Mesenchymal stem cell (in vitro differentiated cells and primary cell): ENCODE measurements around the gene AMN.

Source experiments
- DNase-seq: peaks from one replicate; pipeline ENCODE4 v3.0.0-alpha.2; 2013
- H2AFZ ChIP-seq: one replicate; pipeline ENCODE4 v1.6.1; 2013; ENCODE audit warnings: low read depth, mild to moderate bottlenecking, control low read depth, inconsistent platforms, low read length, moderate library complexity
- H2AK5ac ChIP-seq: 2 replicates; pipeline ENCODE4 v1.6.1; 2013; ENCODE audit warnings: low read length, moderate library complexity, mild to moderate bottlenecking, inconsistent platforms; ENCODE audit not compliant: severe bottlenecking
- H2BK120ac ChIP-seq: one replicate; pipeline ENCODE4 v1.6.1; 2013; ENCODE audit warnings: low read depth, mild to moderate bottlenecking, inconsistent platforms, low read length, moderate library complexity
- H2BK12ac ChIP-seq, 2 experiments: one replicate each; pipeline ENCODE4 v1.6.1; 2013; ENCODE audit warnings: inconsistent platforms in 2 of 2, low read length in 2 of 2, mild to moderate bottlenecking in 2 of 2, moderate library complexity in 2 of 2, control low read depth in 1 of 2
- H2BK15ac ChIP-seq: one replicate; pipeline ENCODE4 v1.6.1; 2013; ENCODE audit warnings: mild to moderate bottlenecking, low read depth, inconsistent platforms; ENCODE audit not compliant: poor library complexity, severe bottlenecking
- H2BK5ac ChIP-seq: 2 replicates; pipeline ENCODE4 v1.6.1; 2013; ENCODE audit warnings: low read depth, mild to moderate bottlenecking, low read length, control low read depth, inconsistent platforms; ENCODE audit not compliant: poor library complexity, severe bottlenecking
- H3K14ac ChIP-seq, 2 experiments: one replicate each; pipeline ENCODE4 v1.6.1; 2013; ENCODE audit warnings: inconsistent platforms in 2 of 2, low read length in 2 of 2, control low read depth in 1 of 2, mild to moderate bottlenecking in 1 of 2, moderate library complexity in 1 of 2
- H3K18ac ChIP-seq, 2 experiments: one replicate each; pipeline ENCODE4 v1.6.1; 2013; ENCODE audit warnings: inconsistent platforms in 2 of 2, low read length in 2 of 2, control low read depth in 1 of 2, low read depth in 1 of 2, mild to moderate bottlenecking in 1 of 2
- H3K23ac ChIP-seq, 2 experiments: one replicate each; pipeline ENCODE4 v1.6.1; 2013; ENCODE audit warnings: inconsistent platforms in 2 of 2, low read length in 2 of 2, mild to moderate bottlenecking in 2 of 2, moderate library complexity in 2 of 2, control low read depth in 1 of 2
- H3K27ac ChIP-seq: 2 replicates; pipeline ENCODE4 v1.5.1; 2013; ENCODE audit warnings: mild to moderate bottlenecking, moderate library complexity, low read length, control low read depth, inconsistent platforms; ENCODE audit not compliant: poor library complexity, severe bottlenecking
- H3K27me3 ChIP-seq, 2 experiments: 2 replicates each; pipeline versions ENCODE4 v1.6.1 to v1.7.0; 2013; ENCODE audit warnings: low read length in 2 of 2, mild to moderate bottlenecking in 2 of 2, moderate library complexity in 2 of 2, control low read depth in 1 of 2, inconsistent platforms in 1 of 2; ENCODE audit not compliant: control insufficient read depth in 1 of 2, insufficient read depth in 1 of 2
- H3K36me3 ChIP-seq, 2 experiments: 2 replicates each; pipeline versions ENCODE4 v1.6.1 to v1.7.0; 2013; ENCODE audit warnings: low read length in 2 of 2, control low read depth in 1 of 2, inconsistent platforms in 1 of 2, low read depth in 1 of 2, mild to moderate bottlenecking in 1 of 2; ENCODE audit not compliant: insufficient read depth in 2 of 2, control insufficient read depth in 1 of 2
- H3K4ac ChIP-seq, 2 experiments: one replicate each; pipeline ENCODE4 v1.6.1; 2013; ENCODE audit warnings: inconsistent platforms in 2 of 2, low read length in 2 of 2, mild to moderate bottlenecking in 2 of 2, moderate library complexity in 2 of 2, control low read depth in 1 of 2, low read depth in 1 of 2
- H3K4me1 ChIP-seq: 2 replicates; pipeline ENCODE4 v1.6.1; 2013; ENCODE audit warnings: low read depth, low read length, control low read depth; ENCODE audit not compliant: control insufficient read depth, insufficient read depth
- H3K4me2 ChIP-seq: 2 replicates; pipeline ENCODE4 v1.6.1; 2013; ENCODE audit warnings: low read length, mild to moderate bottlenecking, inconsistent platforms; ENCODE audit not compliant: poor library complexity, severe bottlenecking
- H3K4me3 ChIP-seq, 2 experiments: 2 replicates each; pipeline versions ENCODE4 v1.5.1 to v1.7.0; 2013; ENCODE audit warnings: low read length in 2 of 2, mild to moderate bottlenecking in 2 of 2, control low read depth in 1 of 2, low read depth in 1 of 2; ENCODE audit not compliant: insufficient read depth in 1 of 2
- H3K79me1 ChIP-seq: replicated peaks from 2 replicates; pipeline ENCODE4 v1.6.1; 2013; ENCODE audit warnings: mild to moderate bottlenecking, control low read depth, low read length, inconsistent platforms; ENCODE audit not compliant: poor library complexity, severe bottlenecking
- H3K9ac ChIP-seq: 2 replicates; pipeline ENCODE4 v1.7.0; 2013; ENCODE audit warnings: mild to moderate bottlenecking, low read length, moderate library complexity
- H3K9me3 ChIP-seq: 2 replicates; pipeline ENCODE4 v1.7.0; 2013; ENCODE audit warnings: mild to moderate bottlenecking, low read length; ENCODE audit not compliant: control insufficient read depth
- H4K8ac ChIP-seq: one replicate; pipeline ENCODE4 v1.6.1; 2013; ENCODE audit warnings: inconsistent platforms, mild to moderate bottlenecking, low read length, moderate library complexity
- H4K91ac ChIP-seq: one replicate; pipeline ENCODE4 v1.6.1; 2013; ENCODE audit warnings: mild to moderate bottlenecking, low read length, inconsistent platforms
- WGBS: methylation state at CpG from one replicate; pipeline ENCODE4 v1.1.7; 2013; ENCODE audit warnings: mixed read lengths; 5-methylcytosine and 5-hydroxymethylcytosine counted together

The AMN gene

DNA sequence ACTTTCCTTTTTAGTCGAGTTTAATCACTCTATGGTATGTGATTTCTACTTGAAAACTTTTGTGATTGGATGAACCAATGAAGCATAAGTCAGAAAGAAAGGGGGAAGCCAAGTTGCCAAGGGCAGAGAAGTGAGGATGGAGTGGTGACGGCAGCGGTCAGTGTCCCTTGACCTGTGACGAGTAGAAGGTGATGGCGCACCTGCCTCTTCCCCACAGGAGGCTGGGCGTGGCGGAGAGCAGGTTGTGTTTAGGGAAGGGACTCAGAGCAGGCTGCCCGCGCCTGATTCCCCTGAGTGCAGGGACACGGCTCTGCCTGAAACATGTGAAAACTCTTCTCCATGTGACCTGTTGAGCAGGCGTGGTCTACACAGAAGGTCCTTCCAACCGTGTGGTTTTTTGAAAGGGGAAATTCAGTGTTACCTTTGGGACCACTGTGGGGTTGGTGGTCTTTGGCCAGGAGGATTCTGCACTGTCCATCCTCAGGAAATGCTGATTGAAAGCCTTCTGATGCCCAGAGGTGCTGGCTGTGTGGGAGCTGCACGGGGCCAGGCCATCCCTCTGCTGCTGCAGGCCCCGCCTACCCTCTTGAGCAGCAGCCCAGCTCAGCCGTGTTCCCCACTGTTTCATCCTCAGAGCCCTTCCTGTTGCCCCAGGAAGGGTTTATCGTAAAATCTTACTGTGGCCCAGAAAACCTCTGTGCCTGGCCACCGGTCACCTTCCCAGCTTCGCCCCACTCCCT is 23.5 kb upstream of the AMN start:
- no peak overlapping the region for H3K9ac ChIP-seq
- no peak overlapping the region for H3K4ac ChIP-seq
- no peaks in the 10 kb centered on the region for H3K27me3 ChIP-seq
- H3K79me1 ChIP-seq, result peaks cover 3% of the 10 kb centered on the region
- no peak overlapping the region for H2BK15ac ChIP-seq
- H3K18ac ChIP-seq, result no peak overlapping the region
- no peaks in the 10 kb centered on the region for H3K4me1 ChIP-seq
- WGBS, result 95% methylated on average over 18 of the region's 18 CpGs
- no peak overlapping the region for H3K27ac ChIP-seq
- no peak overlapping the region for H3K4me3 ChIP-seq
- H2BK12ac ChIP-seq, result no peak overlapping the region
- no peaks in the 10 kb centered on the region for H3K9me3 ChIP-seq
- no peak overlapping the region for H3K14ac ChIP-seq
- no peak overlapping the region for H4K91ac ChIP-seq
- no peak overlapping the region for H2AK5ac ChIP-seq
- peaks cover 53 to 59% of the 10 kb centered on the region in 2 experiments for H3K36me3 ChIP-seq
- no peak overlapping the region for H4K8ac ChIP-seq
- no peak overlapping the region for H2BK120ac ChIP-seq
- peak overlapping the region in 1 of 2 experiments; percentile 50 for H3K23ac ChIP-seq
- H2BK5ac ChIP-seq, result no peak overlapping the region
- no peak overlapping the region for H3K4me2 ChIP-seq
- no peak overlapping the region for H2AFZ ChIP-seq
- DNase-seq, result no peak

DNA sequence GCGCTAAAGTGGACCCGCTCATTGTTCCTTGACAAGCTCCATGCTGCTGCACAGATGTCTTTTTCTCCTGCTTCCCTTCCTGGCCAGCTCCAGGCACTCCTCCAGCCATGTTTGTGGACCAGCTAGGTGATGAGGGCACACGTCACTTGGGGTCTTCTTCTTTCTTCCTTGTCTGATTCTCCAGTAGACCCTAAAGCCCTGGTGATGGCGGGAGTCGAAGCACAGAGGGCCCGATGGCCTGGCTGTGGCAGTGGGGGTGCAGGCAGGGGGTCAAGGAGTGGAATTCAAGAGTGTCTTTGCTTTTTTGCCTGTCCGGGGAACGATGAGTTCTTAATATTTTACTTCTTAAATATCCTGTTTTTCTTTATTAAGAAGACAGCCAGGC is 23.0 kb upstream of the AMN start:
- H3K4me1 ChIP-seq, result no peaks in the 10 kb centered on the region
- H3K18ac ChIP-seq, result no peak overlapping the region
- H3K9ac ChIP-seq, result no peak overlapping the region
- WGBS, result 98% methylated on average over 3 of the region's 8 CpGs
- H4K91ac ChIP-seq, result no peak overlapping the region
- H3K79me1 ChIP-seq, result peaks cover 3% of the 10 kb centered on the region
- no peak overlapping the region for H3K14ac ChIP-seq
- H3K4me2 ChIP-seq, result no peak overlapping the region
- peaks cover 58 to 62% of the 10 kb centered on the region in 2 experiments for H3K36me3 ChIP-seq
- H3K27ac ChIP-seq, result no peak overlapping the region
- H2BK120ac ChIP-seq, result no peak overlapping the region
- DNase-seq, result no peak
- peak overlapping the region in 1 of 2 experiments; percentile 50 for H3K23ac ChIP-seq
- no peak overlapping the region for H3K4ac ChIP-seq
- H3K4me3 ChIP-seq, result no peak overlapping the region
- H2AFZ ChIP-seq, result no peak overlapping the region
- no peak overlapping the region for H4K8ac ChIP-seq
- H3K9me3 ChIP-seq, result no peaks in the 10 kb centered on the region
- H2BK12ac ChIP-seq, result no peak overlapping the region
- H2BK5ac ChIP-seq, result no peak overlapping the region
- H3K27me3 ChIP-seq, result no peaks in the 10 kb centered on the region
- H2AK5ac ChIP-seq, result no peak overlapping the region
- no peak overlapping the region for H2BK15ac ChIP-seq

DNA sequence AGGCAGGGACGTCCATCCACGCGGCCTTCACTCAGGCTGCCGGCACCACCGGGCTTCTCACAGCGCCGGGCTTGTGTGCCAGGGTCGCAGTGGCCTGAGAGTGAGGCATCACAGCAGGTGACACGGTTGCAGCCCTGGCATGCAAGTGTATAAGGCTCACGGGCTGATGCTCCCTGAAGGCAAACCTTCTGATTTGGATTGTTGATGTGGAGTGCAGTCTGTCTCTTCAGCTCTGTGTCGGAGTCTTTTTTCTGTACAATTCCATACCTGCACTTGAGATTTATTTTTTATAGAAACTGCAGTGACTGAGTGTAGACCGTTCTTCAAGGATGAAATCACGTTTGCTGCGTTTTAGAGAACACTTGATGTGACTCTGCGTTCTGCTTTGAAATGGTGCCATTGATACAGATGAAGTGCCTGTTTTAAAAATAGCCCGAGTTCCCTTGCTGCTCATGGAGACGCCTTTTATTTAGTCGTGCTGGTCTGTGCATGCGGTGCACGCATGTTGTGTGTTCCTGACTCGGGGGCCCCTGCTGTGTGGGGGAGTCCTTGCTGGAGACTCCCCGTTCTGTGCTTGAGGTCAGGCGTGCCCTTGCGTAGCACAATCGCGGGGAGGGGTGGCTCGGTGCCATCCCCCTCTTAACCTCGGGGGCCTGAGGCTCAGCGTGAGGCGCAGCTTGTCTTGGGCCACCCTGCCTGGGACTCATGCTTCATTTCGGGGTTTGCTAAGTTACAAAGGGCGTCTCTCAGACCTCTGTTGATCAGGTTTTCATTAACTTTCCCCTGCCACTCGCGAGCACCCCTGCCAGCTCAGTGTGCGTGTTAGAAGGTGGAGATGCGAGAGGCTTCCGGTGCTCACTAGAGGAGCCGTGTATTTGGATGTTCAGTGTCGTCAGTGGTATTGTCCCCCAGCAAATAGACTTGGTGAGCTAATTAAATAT is 21.6 kb upstream of the AMN start:
- no peak overlapping the region for H3K9ac ChIP-seq
- H3K23ac ChIP-seq, result no peak overlapping the region
- no peak overlapping the region for H3K4ac ChIP-seq
- peaks cover 58 to 60% of the 10 kb centered on the region in 2 experiments for H3K36me3 ChIP-seq
- H2AFZ ChIP-seq, result no peak overlapping the region
- H3K4me3 ChIP-seq, result no peak overlapping the region
- 94% methylated on average over 39 of the region's 39 CpGs for WGBS
- H2BK5ac ChIP-seq, result no peak overlapping the region
- H2BK12ac ChIP-seq, result no peak overlapping the region
- no peaks in the 10 kb centered on the region for H3K4me1 ChIP-seq
- H3K4me2 ChIP-seq, result no peak overlapping the region
- no peak overlapping the region for H2BK120ac ChIP-seq
- H3K18ac ChIP-seq, result no peak overlapping the region
- H4K8ac ChIP-seq, result no peak overlapping the region
- no peak overlapping the region for H4K91ac ChIP-seq
- H3K14ac ChIP-seq, result no peak overlapping the region
- no peak overlapping the region for H3K27ac ChIP-seq
- peaks cover 3% of the 10 kb centered on the region for H3K79me1 ChIP-seq
- no peak for DNase-seq
- H2AK5ac ChIP-seq, result no peak overlapping the region
- H3K9me3 ChIP-seq, result no peaks in the 10 kb centered on the region
- H2BK15ac ChIP-seq, result no peak overlapping the region
- H3K27me3 ChIP-seq, result no peaks in the 10 kb centered on the region

DNA sequence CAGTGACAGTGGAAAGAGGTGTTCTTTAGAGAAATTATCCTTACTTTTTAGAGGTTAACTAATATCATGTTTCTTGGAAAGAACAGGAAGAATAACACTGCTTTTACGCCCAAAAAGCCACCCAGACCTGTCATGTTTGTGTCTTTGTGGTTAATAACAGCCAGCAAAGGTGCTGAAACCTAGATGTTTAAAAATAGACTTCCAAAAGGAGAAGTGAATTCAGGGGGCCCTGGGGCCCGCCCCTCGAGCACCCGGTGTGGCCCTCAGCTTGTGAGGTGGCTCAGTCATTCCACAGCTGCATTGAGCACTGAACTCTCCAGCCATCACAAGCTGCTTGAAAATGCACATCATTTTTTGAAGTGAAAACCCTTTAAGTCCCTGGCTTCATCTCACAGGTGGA is 20.8 kb upstream of the AMN start:
- Histone ChIP-seq H3K4me3 (no peak overlapping the region), H3K27me3 (no peaks in the 10 kb centered on the region), H2BK15ac (no peak overlapping the region), H3K14ac (no peak overlapping the region), H2BK120ac (no peak overlapping the region), H2BK5ac (no peak overlapping the region), H2AFZ (no peak overlapping the region), H3K4me1 (no peaks in the 10 kb centered on the region), H3K27ac (no peak overlapping the region), H3K9ac (no peak overlapping the region), H4K8ac (no peak overlapping the region), H3K23ac (no peak overlapping the region), H3K18ac (no peak overlapping the region), H3K4ac (no peak overlapping the region), H3K79me1 (peaks cover 3% of the 10 kb centered on the region), H3K9me3 (no peaks in the 10 kb centered on the region), H3K36me3 (peaks cover 62 to 64% of the 10 kb centered on the region in 2 experiments), H2BK12ac (no peak overlapping the region), H3K4me2 (no peak overlapping the region), H4K91ac (no peak overlapping the region), H2AK5ac (no peak overlapping the region)
- 99% methylated on average over 4 of the region's 4 CpGs for WGBS
- DNase-seq, result no peak
